Heart left ventricle (tissue), 16 donors: Measurements from ENCODE around the gene EYS. TPM values are rescaled to one million over a fixed set of nuclear protein-coding genes. Genes with fewer than 3 reads are reported as not detected.

ENCODE experiments used
- ATAC-seq, 4 donors: fragments of 200-7000 bp; cut with Tn5 transposase; one replicate each; pipeline ENCODE4 v1.9.1; 2020 to 2022; ENCODE audit warnings: moderate library complexity in 4 of 4, mild to moderate bottlenecking in 3 of 4, moderate number of reproducible peaks in 1 of 4
- DNase-seq, 5 donors: peaks; one replicate each; pipeline ENCODE4 v3.0.0-alpha.2; 2020
- H3K27ac ChIP-seq, 12 donors: fragments of 200-600 bp; sonication (generic) in 4 of 12; one replicate each; pipeline versions ENCODE4 v1.5.0 to v1.8.0; 2016 to 2022; ENCODE audit warnings: mild to moderate bottlenecking in 2 of 12
- H3K27me3 ChIP-seq, 9 donors: fragments of 200-600 bp; sonication (generic) in 2 of 9; one replicate each; pipeline versions ENCODE4 v1.5.1 to v1.8.0; 2016 to 2022; ENCODE audit warnings: mild to moderate bottlenecking in 3 of 9
- H3K36me3 ChIP-seq, 9 donors: fragments of 200-600 bp; sonication (generic) in 2 of 9; one replicate each; pipeline versions ENCODE4 v1.5.0 to v1.8.0; 2018 to 2022; ENCODE audit warnings: mild to moderate bottlenecking in 2 of 9
- H3K4me1 ChIP-seq, 12 donors: fragments of 200-600 bp; sonication (generic) in 4 of 12; one replicate each; pipeline versions ENCODE4 v1.5.0 to v1.8.0; 2016 to 2022; ENCODE audit warnings: mild to moderate bottlenecking in 3 of 12
- H3K4me3 ChIP-seq, 12 donors: fragments of 200-600 bp; sonication (generic) in 4 of 12; one replicate each; pipeline versions ENCODE4 v1.5.0 to v1.8.0; 2017 to 2022; ENCODE audit warnings: mild to moderate bottlenecking in 9 of 12, moderate library complexity in 4 of 12
- H3K9me3 ChIP-seq, 12 donors: fragments of 200-600 bp; sonication (generic) in 4 of 12; one replicate each; pipeline versions ENCODE4 v1.5.0 to v1.8.0; 2016 to 2022; ENCODE audit warnings: mild to moderate bottlenecking in 1 of 12
- POLR2A ChIP-seq, 2 donors: fragments of 450-650 bp; IDR thresholded peaks; one replicate each; pipeline ENCODE4 v1.6.1; 2017; ENCODE audit warnings: antibody characterized with exemption in 2 of 2, mild to moderate bottlenecking in 2 of 2, moderate library complexity in 2 of 2
- WGBS, 4 donors: extraction: QIAGEN DNeasy Blood & Tissue Kit in 2 of 4; methylation state at CpG; one replicate each; pipeline versions ENCODE4 v1.1.5 to v1.1.7; 2013 to 2018; 5-methylcytosine and 5-hydroxymethylcytosine counted together
- intact Hi-C, 10 donors: fragments of 100-400 bp; cut with DNase I; formaldehyde crosslinking; loops; one replicate each; pipeline versions ENCODE4 v1.11.1 to v1.14.2; 2022
- polyA plus RNA-seq, 2 donors: library from polyadenylated mRNA; stranded (reverse); fragments of 200-250 nt; gene quantifications; one replicate each; pipeline ENCODE4 v1.2.3, GENCODE V29; 2013
- total RNA-seq, 9 donors: library from RNA; depleted of rRNA in 2 of 9; stranded (reverse); fragments of >200 nt in 2 of 9; fragmentation: NEBNext Ultra II Directional in 3 of 9; extraction: Animal tissue kit (Norgen Biotek cat#: 25700) in 3 of 9; gene quantifications; one replicate each; pipeline versions ENCODE4 v1.1.0 to v1.2.4, GENCODE V29; 2016 to 2023
- TF ChIP-seq, protein P1 (sequence below), 12 donors: fragments of 200-600 bp; sonication (generic) in 4 of 12; IDR thresholded peaks; one replicate each; pipeline versions ENCODE4 v1.5.0 to v1.8.0; 2018 to 2022; ENCODE audit warnings: antibody characterized with exemption in 12 of 12, mild to moderate bottlenecking in 5 of 12
- donor health status: ischemic (EF 13 %, LVEDD 7.1; RV severe dilation, severe dysfunction).
- donor health status: healthy with polysubstance abuse.
- donor health status: DM: no; HTN: yes; CAD: no.
- donor health status: DM: no; HTN: no; CAD: no.
- donor health status: ischemic (EF 25% LVEDD 6.9; RV normal size, moderate dysfunction).
- donor health status: ischemic (EF 25% LVEDD 5.7; RV mildly dilated, moderate dysfunction).
- donor health status: healthy.
- donor health status: DM: yes; HTN: yes; CAD: no.
- donor health status: ischemic (EF 35%, LVEDD 5.7; RV mildly dilated, moderate dysfunction).
- donor health status: nonischemic (EF 11% LVEDD 7.7; RV severe dilation, severe dysfunction).
- donor health status: DM: yes; HTN: yes; CAD: no.
- donor health status: PGD.
- donor health status: ischemic (EF 29% LVEDD 5.4; RV normal size, mild dysfunction).
- donor health status: nonischemic (EF 23%, LVEDD 6.1; RV moderate dilation, normal function).

Gene EYS
- total and polyA plus RNA-seq, 11 donors = 0.07 to 0.27 (median 0.08) TPM; not detected in 8

DNA sequence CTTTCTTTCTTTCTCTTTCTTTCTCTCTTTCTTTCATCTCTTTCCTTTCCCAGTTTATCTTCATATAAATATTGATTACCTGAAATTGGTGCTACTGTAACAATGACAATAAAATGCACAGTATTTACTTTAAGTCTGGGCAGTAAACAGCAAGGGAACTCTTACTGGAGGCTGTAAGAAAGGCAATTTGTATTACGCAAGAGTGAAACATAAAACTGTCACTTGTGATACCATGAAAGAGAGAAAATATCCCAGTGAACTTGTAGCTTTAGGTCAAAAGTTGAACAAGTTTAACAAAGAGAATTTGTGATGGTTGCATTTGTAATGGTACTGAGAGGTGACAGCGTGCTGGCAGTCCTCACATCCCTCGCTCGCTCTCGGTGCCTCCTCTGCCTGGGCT, 80.0 kb downstream of the EYS start:
- Histone ChIP-seq H3K4me3 (no peak overlapping the region), H3K9me3 (peaks cover 0 to under 1% (median 0%) of the 10 kb centered on the region in 12 donors), H3K36me3 (no peaks in the 10 kb centered on the region), H3K4me1 (no peaks in the 10 kb centered on the region), H3K27ac (no peak overlapping the region), H3K27me3 (no peaks in the 10 kb centered on the region)
- no peak for TF ChIP-seq POLR2A (IDR thresholded peaks at IDR 0.05)
- TF ChIP-seq, protein P1, sequence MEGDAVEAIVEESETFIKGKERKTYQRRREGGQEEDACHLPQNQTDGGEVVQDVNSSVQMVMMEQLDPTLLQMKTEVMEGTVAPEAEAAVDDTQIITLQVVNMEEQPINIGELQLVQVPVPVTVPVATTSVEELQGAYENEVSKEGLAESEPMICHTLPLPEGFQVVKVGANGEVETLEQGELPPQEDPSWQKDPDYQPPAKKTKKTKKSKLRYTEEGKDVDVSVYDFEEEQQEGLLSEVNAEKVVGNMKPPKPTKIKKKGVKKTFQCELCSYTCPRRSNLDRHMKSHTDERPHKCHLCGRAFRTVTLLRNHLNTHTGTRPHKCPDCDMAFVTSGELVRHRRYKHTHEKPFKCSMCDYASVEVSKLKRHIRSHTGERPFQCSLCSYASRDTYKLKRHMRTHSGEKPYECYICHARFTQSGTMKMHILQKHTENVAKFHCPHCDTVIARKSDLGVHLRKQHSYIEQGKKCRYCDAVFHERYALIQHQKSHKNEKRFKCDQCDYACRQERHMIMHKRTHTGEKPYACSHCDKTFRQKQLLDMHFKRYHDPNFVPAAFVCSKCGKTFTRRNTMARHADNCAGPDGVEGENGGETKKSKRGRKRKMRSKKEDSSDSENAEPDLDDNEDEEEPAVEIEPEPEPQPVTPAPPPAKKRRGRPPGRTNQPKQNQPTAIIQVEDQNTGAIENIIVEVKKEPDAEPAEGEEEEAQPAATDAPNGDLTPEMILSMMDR (IDR thresholded peaks at IDR 0.05) = no peak
- intact Hi-C loops = no loop called here
- DNase-seq = no peak
- ATAC-seq = no peak
- WGBS, 4 donors = 84 to 95% (median 91%) methylated on average over 5 of the region's 5 CpGs

DNA sequence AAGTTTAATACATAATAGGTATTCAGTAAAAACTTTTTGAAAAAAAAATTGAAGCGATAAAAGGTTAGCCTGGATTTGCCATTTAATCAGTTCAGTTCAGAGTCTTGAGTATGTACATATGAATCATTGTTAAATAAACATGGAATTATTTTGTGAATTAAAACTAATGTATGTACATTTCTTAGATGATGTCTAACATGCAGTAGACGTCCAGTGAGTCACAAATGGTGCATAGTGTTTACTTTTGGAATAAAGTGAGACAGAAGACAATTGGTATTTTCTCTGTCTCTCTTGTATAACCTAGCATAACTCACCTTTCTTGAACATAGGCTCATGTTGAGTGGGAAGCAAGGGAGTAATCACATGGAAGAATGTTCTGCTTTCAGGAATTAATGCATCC, 83.5 kb downstream of the EYS start:
- TF ChIP-seq POLR2A (IDR thresholded peaks at IDR 0.05) = no peak
- TF ChIP-seq, protein P1 (IDR thresholded peaks at IDR 0.05) = no peak

DNA sequence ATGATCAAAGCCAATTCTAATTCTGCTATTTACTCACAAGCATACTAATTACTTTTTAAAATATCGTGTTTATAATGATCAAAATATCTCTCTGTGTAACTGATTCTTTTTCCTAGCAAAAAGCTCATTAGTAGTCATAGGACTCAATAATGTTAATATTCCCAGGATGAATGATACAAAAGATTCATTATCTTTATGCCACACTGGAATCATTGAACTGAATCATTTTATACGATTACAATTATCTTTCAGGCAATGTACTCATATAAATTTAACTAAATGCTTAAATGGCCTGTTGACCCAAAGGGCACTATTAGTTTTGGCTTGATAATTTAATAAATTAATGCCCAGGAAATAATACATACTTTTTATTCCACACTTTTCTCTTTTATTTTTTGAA, 96.3 kb downstream of the EYS start:
- intact Hi-C loops = no loop called here
- 86 to 91% (median 90%) methylated on average over 2 of the region's 2 CpGs for WGBS, 4 donors
- TF ChIP-seq, protein P1 (IDR thresholded peaks at IDR 0.05) = no peak
- no peak for TF ChIP-seq POLR2A (IDR thresholded peaks at IDR 0.05)

More for the DNA sequence above, 83.5 kb downstream of the EYS start:
- no peak overlapping the region for H3K27ac ChIP-seq
- no peaks in the 10 kb centered on the region for H3K36me3 ChIP-seq
- H3K27me3 ChIP-seq = no peaks in the 10 kb centered on the region
- intact Hi-C loops = no loop called here
- no peak for ATAC-seq
- WGBS, 4 donors = 61 to 74% (median 67%) methylated on average over 2 of the region's 2 CpGs
- H3K9me3 ChIP-seq = peaks cover 0 to 4% (median 0%) of the 10 kb centered on the region in 12 donors
- no peak for DNase-seq
- no peaks in the 10 kb centered on the region for H3K4me1 ChIP-seq
- no peak overlapping the region for H3K4me3 ChIP-seq

DNA sequence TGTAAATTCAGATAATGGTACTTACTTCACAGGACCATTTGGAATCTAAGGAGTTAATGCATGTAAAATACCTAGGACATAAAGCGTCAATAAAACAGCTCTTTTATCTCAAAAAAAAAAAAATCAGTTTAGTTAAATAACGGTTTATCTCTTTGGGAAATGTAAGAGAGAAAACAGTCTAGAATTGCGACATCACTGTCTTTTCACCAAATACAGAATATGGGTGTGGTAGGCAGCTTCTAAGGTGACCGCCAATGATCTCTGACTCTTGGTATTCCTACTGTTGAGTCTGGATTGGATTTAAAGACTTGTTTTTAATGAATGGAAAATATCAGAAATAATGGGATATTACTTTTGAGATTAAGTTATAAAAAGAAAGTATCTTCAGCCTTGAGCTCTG, 111.5 kb downstream of the EYS start:
- no peak overlapping the region for H3K27ac ChIP-seq
- DNase-seq = no peak
- H3K36me3 ChIP-seq = no peaks in the 10 kb centered on the region
- peaks cover 0 to 3% (median 0%) of the 10 kb centered on the region in 12 donors for H3K9me3 ChIP-seq
- TF ChIP-seq, protein P1 (IDR thresholded peaks at IDR 0.05) = no peak
- TF ChIP-seq POLR2A (IDR thresholded peaks at IDR 0.05) = no peak
- no peak for ATAC-seq
- H3K4me3 ChIP-seq = no peak overlapping the region
- intact Hi-C loops = no loop called here
- WGBS, 4 donors = 74 to 84% (median 82%) methylated on average over 4 of the region's 4 CpGs
- H3K4me1 ChIP-seq = no peaks in the 10 kb centered on the region
- no peaks in the 10 kb centered on the region for H3K27me3 ChIP-seq

More for the DNA sequence above, 96.3 kb downstream of the EYS start:
- no peaks in the 10 kb centered on the region for H3K4me1 ChIP-seq
- no peaks in the 10 kb centered on the region for H3K27me3 ChIP-seq
- no peak overlapping the region for H3K4me3 ChIP-seq
- ATAC-seq = no peak
- no peak for DNase-seq
- no peaks in the 10 kb centered on the region for H3K9me3 ChIP-seq
- no peak overlapping the region for H3K27ac ChIP-seq
- no peaks in the 10 kb centered on the region for H3K36me3 ChIP-seq
